CD14-positive monocyte (primary cell): ENCODE data around the gene DNAJA2. TPM values are rescaled to one million over a fixed set of nuclear protein-coding genes. Genes with fewer than 3 reads are reported as not detected.
"Not testable (repeated sequence)": the region's sequence is repeated elsewhere in the genome, so short reads cannot be mapped to it uniquely, and the experiment has no call there.

Experiments used
- DNase-seq, 3 donors: peaks; one replicate each; pipeline ENCODE4 v3.0.0-alpha.2; 2011 to 2022
- H2AFZ ChIP-seq: 2 replicates; pipeline ENCODE4 v1.6.0; 2012; ENCODE audit warnings: mild to moderate bottlenecking, low read depth, low read length, inconsistent platforms; ENCODE audit not compliant: insufficient read depth, poor library complexity, severe bottlenecking
- H3K27ac ChIP-seq, 2 donors: 1 replicate in 1 of 2; 2 replicates in 1 of 2; pipeline ENCODE4 v1.5.1; 2012 to 2013; ENCODE audit warnings: low read length in 2 of 2, control low read depth in 1 of 2, inconsistent platforms in 1 of 2, low read depth in 1 of 2, mild to moderate bottlenecking in 1 of 2
- H3K27me3 ChIP-seq, 2 donors: one replicate each; pipeline versions ENCODE4 v1.6.0 to v1.6.1; 2011 to 2013; ENCODE audit warnings: low read length in 2 of 2; ENCODE audit not compliant: control insufficient read depth in 2 of 2, insufficient read depth in 2 of 2
- H3K36me3 ChIP-seq, 2 donors: replicated peaks in 1 of 2; 1 replicate in 1 of 2; 2 replicates in 1 of 2; pipeline versions ENCODE4 v1.5.1 to v1.6.1; 2012 to 2013; ENCODE audit warnings: low read length in 2 of 2, control low read depth in 1 of 2, inconsistent platforms in 1 of 2, mild to moderate bottlenecking in 1 of 2; ENCODE audit not compliant: insufficient read depth in 2 of 2, control insufficient read depth in 1 of 2
- H3K4me1 ChIP-seq, 2 donors: 1 replicate in 1 of 2; 2 replicates in 1 of 2; pipeline versions ENCODE4 v1.5.1 to v1.6.1; 2012 to 2013; ENCODE audit warnings: low read length in 2 of 2, control low read depth in 1 of 2, inconsistent platforms in 1 of 2, mild to moderate bottlenecking in 1 of 2, moderate library complexity in 1 of 2; ENCODE audit not compliant: insufficient read depth in 2 of 2, control insufficient read depth in 1 of 2
- H3K4me2 ChIP-seq: replicated peaks from 2 replicates; pipeline ENCODE3; 2012; ENCODE audit warnings: low read length, moderate library complexity, mild to moderate bottlenecking; ENCODE audit not compliant: poor library complexity, severe bottlenecking; ENCODE audit errors: extremely low read depth
- H3K4me3 ChIP-seq, 3 experiments: fragments of 200-600 bp in 1 of 3; sonication (generic) in 1 of 3; replicated peaks in 1 of 3; 1 replicate in 2 of 3; 2 replicates in 1 of 3; pipeline ENCODE4 v1.5.1; 2011 to 2013; ENCODE audit warnings: low read length in 3 of 3, mild to moderate bottlenecking in 3 of 3, control low read depth in 2 of 3, low read depth in 2 of 3, inconsistent platforms in 1 of 3, moderate library complexity in 1 of 3
- H3K79me2 ChIP-seq: 2 replicates; pipeline ENCODE4 v1.6.0; 2012; ENCODE audit warnings: mild to moderate bottlenecking, control low read depth, inconsistent platforms, low read length, moderate library complexity; ENCODE audit not compliant: insufficient read depth
- H3K9ac ChIP-seq: 2 replicates; pipeline ENCODE4 v1.6.0; 2017; ENCODE audit warnings: low read length, mild to moderate bottlenecking; ENCODE audit not compliant: insufficient read depth, poor library complexity, severe bottlenecking
- H3K9me3 ChIP-seq, 2 donors: replicated peaks in 1 of 2; 1 replicate in 1 of 2; 2 replicates in 1 of 2; pipeline versions ENCODE4 v1.5.1 to v1.6.1; 2012 to 2013; ENCODE audit warnings: low read length in 2 of 2, control low read depth in 1 of 2; ENCODE audit not compliant: control insufficient read depth in 1 of 2, insufficient read depth in 1 of 2
- H4K20me1 ChIP-seq: 2 replicates; pipeline ENCODE4 v1.6.0; 2012; ENCODE audit warnings: mild to moderate bottlenecking, low read length, control low read depth, moderate library complexity; ENCODE audit not compliant: insufficient read depth
- H3K27ac Mint-ChIP-seq, 7 donors: one replicate each; pipeline ENCODE4 v1.8.0; 2020; ENCODE audit warnings: mild to moderate bottlenecking in 7 of 7, mixed read lengths in 7 of 7, moderate library complexity in 6 of 7, inconsistent platforms in 2 of 7
- H3K27me3 Mint-ChIP-seq, 3 donors: one replicate each; pipeline ENCODE4 v1.8.0; 2021 to 2022; ENCODE audit warnings: low read depth in 3 of 3, mild to moderate bottlenecking in 3 of 3, mixed read lengths in 3 of 3, moderate library complexity in 3 of 3, inconsistent platforms in 1 of 3
- H3K36me3 Mint-ChIP-seq, 2 donors: one replicate each; pipeline ENCODE4 v1.8.0; 2020; ENCODE audit warnings: mixed read lengths in 2 of 2, inconsistent platforms in 1 of 2, mild to moderate bottlenecking in 1 of 2
- H3K4me1 Mint-ChIP-seq: one replicate; pipeline ENCODE4 v1.8.0; 2020; ENCODE audit warnings: mild to moderate bottlenecking, mixed read lengths
- H3K4me3 Mint-ChIP-seq, 2 donors: one replicate each; pipeline ENCODE4 v1.8.0; 2020; ENCODE audit warnings: mild to moderate bottlenecking in 2 of 2, mixed read lengths in 2 of 2, moderate library complexity in 1 of 2
- H3K9me3 Mint-ChIP-seq, 7 donors: one replicate each; pipeline ENCODE4 v1.8.0; 2020 to 2022; ENCODE audit warnings: mixed read lengths in 7 of 7, mild to moderate bottlenecking in 6 of 7, moderate library complexity in 6 of 7, inconsistent platforms in 2 of 7
- WGBS: methylation state at CpG from one replicate; pipeline ENCODE4 v1.1.5; 2013; ENCODE audit warnings: missing lambda C conversion rate; ENCODE audit not compliant: insufficient coverage; 5-methylcytosine and 5-hydroxymethylcytosine counted together
- intact Hi-C, 2 donors: fragments of 100-400 bp; cut with micrococcal nuclease; formaldehyde crosslinking; loops; one replicate each; pipeline versions ENCODE4 v1.15.0 to v1.15.1; 2023
- polyA plus RNA-seq, 3 donors: library from polyadenylated mRNA; depleted of rRNA in 1 of 3; unstranded in 2 of 3; stranded (reverse) in 1 of 3; fragments of 300-500 nt in 2 of 3; fragments of >200 nt in 1 of 3; fragmentation: Illumina TruSeq in 2 of 3; gene quantifications; 1 replicate in 2 of 3; 2 replicates in 1 of 3; pipeline ENCODE4 v1.2.3, GENCODE V29; 2012 to 2021
- TF ChIP-seq, protein P1 (sequence below): fragments of 200-600 bp; IDR thresholded peaks from one replicate; pipeline ENCODE4 v1.8.0; 2022; ENCODE audit warnings: antibody characterized with exemption, mild to moderate bottlenecking

Gene DNAJA2
- polyA plus RNA-seq, 3 donors = 14.4 to 63.4 (median 62.9) TPM

DNA sequence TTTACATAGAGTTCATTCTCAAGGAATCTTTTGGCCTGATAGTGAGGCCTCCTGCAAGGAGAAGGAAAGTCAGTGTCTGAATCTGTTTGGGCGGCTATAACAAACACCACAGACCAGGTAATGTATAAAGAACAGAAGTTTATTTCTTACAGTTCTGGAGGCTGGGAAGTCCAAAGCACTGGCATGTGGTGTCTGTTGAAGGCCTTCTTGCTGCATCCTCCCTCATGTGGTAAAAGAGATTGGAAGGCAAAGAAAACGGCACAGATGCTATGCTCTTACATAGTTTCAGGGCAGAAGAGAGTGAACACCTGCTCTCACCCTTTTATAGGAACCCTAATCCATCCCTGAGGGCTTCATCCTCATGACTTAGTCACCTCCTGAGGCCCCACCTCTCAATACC, 31.2 kb upstream of the DNAJA2 start:
- H3K4me3 ChIP-seq = no peak overlapping the region

DNA sequence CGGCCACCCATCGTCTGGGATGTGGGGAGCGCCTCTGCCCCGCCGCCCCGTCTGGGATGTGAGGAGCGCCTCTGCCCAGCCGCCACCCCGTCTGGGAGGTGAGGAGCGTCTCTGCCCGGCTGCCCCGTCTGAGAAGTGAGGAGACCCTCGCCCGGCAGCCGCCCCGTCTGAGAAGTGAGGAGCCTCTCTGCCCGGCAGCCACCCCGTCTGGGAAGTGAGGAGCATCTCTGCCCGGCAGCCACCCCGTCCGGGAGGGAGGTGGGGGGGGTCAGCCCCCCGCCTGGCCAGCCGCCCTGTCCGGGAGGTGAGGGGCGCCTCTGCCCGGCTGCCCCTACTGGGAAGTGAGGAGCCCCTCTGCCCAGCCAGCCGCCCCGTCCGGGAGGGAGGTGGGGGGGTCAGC, 26.6 kb upstream of the DNAJA2 start:
- H3K36me3 Mint-ChIP-seq, H3K9me3 Mint-ChIP-seq, H3K27ac ChIP-seq, H3K27ac Mint-ChIP-seq, H3K4me3 ChIP-seq, H4K20me1 ChIP-seq, H3K4me1 Mint-ChIP-seq, H3K4me1 ChIP-seq, H3K79me2 ChIP-seq, H2AFZ ChIP-seq, H3K9ac ChIP-seq, DNase-seq, H3K36me3 ChIP-seq, H3K4me3 Mint-ChIP-seq, H3K27me3 Mint-ChIP-seq, H3K27me3 ChIP-seq, H3K9me3 ChIP-seq, H3K4me2 ChIP-seq, intact Hi-C loops: not testable (repeated sequence)
- 93% methylated on average over 5 of the region's 29 CpGs for WGBS

More for the DNA sequence above, 31.2 kb upstream of the DNAJA2 start:
- TF ChIP-seq, protein P1, sequence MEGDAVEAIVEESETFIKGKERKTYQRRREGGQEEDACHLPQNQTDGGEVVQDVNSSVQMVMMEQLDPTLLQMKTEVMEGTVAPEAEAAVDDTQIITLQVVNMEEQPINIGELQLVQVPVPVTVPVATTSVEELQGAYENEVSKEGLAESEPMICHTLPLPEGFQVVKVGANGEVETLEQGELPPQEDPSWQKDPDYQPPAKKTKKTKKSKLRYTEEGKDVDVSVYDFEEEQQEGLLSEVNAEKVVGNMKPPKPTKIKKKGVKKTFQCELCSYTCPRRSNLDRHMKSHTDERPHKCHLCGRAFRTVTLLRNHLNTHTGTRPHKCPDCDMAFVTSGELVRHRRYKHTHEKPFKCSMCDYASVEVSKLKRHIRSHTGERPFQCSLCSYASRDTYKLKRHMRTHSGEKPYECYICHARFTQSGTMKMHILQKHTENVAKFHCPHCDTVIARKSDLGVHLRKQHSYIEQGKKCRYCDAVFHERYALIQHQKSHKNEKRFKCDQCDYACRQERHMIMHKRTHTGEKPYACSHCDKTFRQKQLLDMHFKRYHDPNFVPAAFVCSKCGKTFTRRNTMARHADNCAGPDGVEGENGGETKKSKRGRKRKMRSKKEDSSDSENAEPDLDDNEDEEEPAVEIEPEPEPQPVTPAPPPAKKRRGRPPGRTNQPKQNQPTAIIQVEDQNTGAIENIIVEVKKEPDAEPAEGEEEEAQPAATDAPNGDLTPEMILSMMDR = no peak
- no peak overlapping the region for H3K4me3 Mint-ChIP-seq
- H3K9ac ChIP-seq = no peak overlapping the region
- 100% methylated on average over 1 of the region's 2 CpGs for WGBS
- H3K36me3 ChIP-seq = no peaks in the 10 kb centered on the region
- DNase-seq = no peak
- no peak overlapping the region for H2AFZ ChIP-seq
- no peaks in the 10 kb centered on the region for H3K36me3 Mint-ChIP-seq
- no peaks in the 10 kb centered on the region for H4K20me1 ChIP-seq
- no peaks in the 10 kb centered on the region for H3K79me2 ChIP-seq
- H3K9me3 ChIP-seq = no peaks in the 10 kb centered on the region
- no peak overlapping the region for H3K4me2 ChIP-seq
- intact Hi-C loops = no loop called here
- no peaks in the 10 kb centered on the region for H3K4me1 Mint-ChIP-seq
- no peaks in the 10 kb centered on the region for H3K27me3 ChIP-seq
- H3K9me3 Mint-ChIP-seq = peaks cover 0 to 4% (median 0%) of the 10 kb centered on the region in 7 donors
- no peak overlapping the region for H3K27ac ChIP-seq
- H3K27ac Mint-ChIP-seq = no peak overlapping the region
- peaks cover 0 to 7% (median under 1%) of the 10 kb centered on the region in 3 donors for H3K27me3 Mint-ChIP-seq
- H3K4me1 ChIP-seq = no peaks in the 10 kb centered on the region
